Astrocyte (in vitro differentiated cells and primary cell): Measurements from ENCODE around the gene EFCAB6. TPM values are rescaled to one million over a fixed set of nuclear protein-coding genes. Genes with fewer than 3 reads are reported as not detected.

Source experiments
- DNase-seq: peaks from one replicate; pipeline ENCODE4 v3.0.0-alpha.2; 2010; ENCODE audit warnings: low read depth
- FAIRE-seq: peaks from 2 replicates; lab custom pipeline; 2011; peaks lifted over from hg19 to GRCh38; lab: Jason Lieb, UNC
- H2AFZ ChIP-seq: 2 replicates; pipeline ENCODE4 v1.6.0; 2012; ENCODE audit warnings: low read depth, low read length, inconsistent platforms
- H3K27ac ChIP-seq: 2 replicates; pipeline ENCODE4 v1.5.1; 2011; ENCODE audit warnings: low read depth, low read length, inconsistent platforms
- H3K27me3 ChIP-seq: 2 replicates; pipeline ENCODE4 v1.6.0; 2011; ENCODE audit warnings: low read length, inconsistent platforms; ENCODE audit not compliant: insufficient read depth
- H3K36me3 ChIP-seq: 2 replicates; pipeline ENCODE4 v1.5.1; 2011; ENCODE audit warnings: low read length, inconsistent platforms; ENCODE audit not compliant: insufficient read depth
- H3K4me1 ChIP-seq: 2 replicates; pipeline ENCODE4 v1.5.1; 2011; ENCODE audit warnings: low read length, inconsistent platforms; ENCODE audit not compliant: insufficient read depth
- H3K4me2 ChIP-seq: 2 replicates; pipeline ENCODE4 v1.6.0; 2012; ENCODE audit warnings: low read length, inconsistent platforms
- H3K4me3 ChIP-seq: 2 replicates; pipeline ENCODE4 v1.5.1; 2011; ENCODE audit warnings: low read depth, mild to moderate bottlenecking, low read length, inconsistent platforms; ENCODE audit not compliant: insufficient read depth
- H3K79me2 ChIP-seq: 2 replicates; pipeline ENCODE4 v1.6.0; 2012; ENCODE audit warnings: mild to moderate bottlenecking, low read length, inconsistent platforms; ENCODE audit not compliant: insufficient read depth
- H3K9ac ChIP-seq: 2 replicates; pipeline ENCODE4 v1.6.0; 2012; ENCODE audit warnings: mild to moderate bottlenecking, low read length, inconsistent platforms
- H3K9me3 ChIP-seq: 2 replicates; pipeline ENCODE4 v1.5.1; 2012; ENCODE audit warnings: low read depth, mild to moderate bottlenecking, low read length, inconsistent platforms; ENCODE audit not compliant: insufficient read depth
- H4K20me1 ChIP-seq: 2 replicates; pipeline ENCODE4 v1.6.0; 2012; ENCODE audit warnings: low read length, inconsistent platforms; ENCODE audit not compliant: insufficient read depth
- H3K27ac Mint-ChIP-seq: one replicate; pipeline ENCODE4 v1.8.0; 2021; ENCODE audit warnings: mild to moderate bottlenecking, mixed read lengths; ENCODE audit not compliant: unreplicated experiment
- H3K27me3 Mint-ChIP-seq: one replicate; pipeline ENCODE4 v1.8.0; 2021; ENCODE audit warnings: low read depth, mixed read lengths; ENCODE audit not compliant: unreplicated experiment
- H3K36me3 Mint-ChIP-seq: one replicate; pipeline ENCODE4 v1.8.0; 2021; ENCODE audit warnings: low read depth, mixed read lengths; ENCODE audit not compliant: unreplicated experiment
- H3K4me1 Mint-ChIP-seq: one replicate; pipeline ENCODE4 v1.8.0; 2021; ENCODE audit warnings: low read depth, mixed read lengths; ENCODE audit not compliant: unreplicated experiment
- H3K4me3 Mint-ChIP-seq: one replicate; pipeline ENCODE4 v1.8.0; 2021; ENCODE audit warnings: mild to moderate bottlenecking, moderate library complexity, mixed read lengths; ENCODE audit not compliant: unreplicated experiment
- H3K9me3 Mint-ChIP-seq: one replicate; pipeline ENCODE4 v1.8.0; 2021; ENCODE audit warnings: mild to moderate bottlenecking, mixed read lengths; ENCODE audit not compliant: unreplicated experiment
- CTCF ChIP-seq: IDR thresholded peaks from 2 replicates; pipeline ENCODE4 v1.5.1; 2011; ENCODE audit warnings: low read depth, mild to moderate bottlenecking, inconsistent platforms, low read length, moderate library complexity; ENCODE audit not compliant: insufficient read depth
- EZH2 ChIP-seq: IDR thresholded peaks from 2 replicates; pipeline ENCODE4 v1.6.1; 2012; ENCODE audit warnings: mild to moderate bottlenecking, low read length, inconsistent platforms; ENCODE audit not compliant: insufficient read depth
- total RNA-seq: library from RNA; stranded (reverse); gene quantifications from 2 replicates; pipeline ENCODE4 v1.2.1, GENCODE V29; 2021

The EFCAB6 gene
- total RNA-seq, 1 donor from 2014 or later, result 1.2 TPM

- H3K36me3 ChIP-seq, result no peaks in the 10 kb centered on the region
- no peak overlapping the region for H3K27ac ChIP-seq
- FAIRE-seq (no peak), DNase-seq (no peak)
- H3K9me3 ChIP-seq, result no peaks in the 10 kb centered on the region
- H3K9ac ChIP-seq, result no peak overlapping the region
- H4K20me1 ChIP-seq, result no peaks in the 10 kb centered on the region
- H3K79me2 ChIP-seq, result no peaks in the 10 kb centered on the region
- no peak for TF ChIP-seq CTCF
- no peak for TF ChIP-seq EZH2
- Mint-ChIP-seq H3K27me3 (peaks cover 20% of the 10 kb centered on the region), H3K27ac (no peak overlapping the region), H3K9me3 (no peaks in the 10 kb centered on the region), H3K4me1 (no peaks in the 10 kb centered on the region), H3K36me3 (no peaks in the 10 kb centered on the region), H3K4me3 (no peak overlapping the region)
- H3K27me3 ChIP-seq, result peaks cover 4% of the 10 kb centered on the region
- H3K4me1 ChIP-seq, result no peaks in the 10 kb centered on the region
- H3K4me2 ChIP-seq, result no peak overlapping the region
- H2AFZ ChIP-seq, result no peak overlapping the region
- no peak overlapping the region for H3K4me3 ChIP-seq
Measured at GRCh38 chr22:43755452-43755851, 56.7 kb downstream of the EFCAB6 start.

- TF ChIP-seq CTCF (no peak), EZH2 (no peak)
- Mint-ChIP-seq H3K27me3 (peaks cover 20% of the 10 kb centered on the region), H3K4me3 (no peak overlapping the region), H3K4me1 (no peaks in the 10 kb centered on the region), H3K9me3 (no peaks in the 10 kb centered on the region), H3K36me3 (no peaks in the 10 kb centered on the region), H3K27ac (no peak overlapping the region)
- Histone ChIP-seq H3K4me1 (no peaks in the 10 kb centered on the region), H3K27ac (no peak overlapping the region), H3K27me3 (peaks cover 4% of the 10 kb centered on the region), H3K4me3 (no peak overlapping the region), H4K20me1 (no peaks in the 10 kb centered on the region), H3K36me3 (no peaks in the 10 kb centered on the region), H3K4me2 (no peak overlapping the region), H3K9me3 (no peaks in the 10 kb centered on the region), H3K79me2 (no peaks in the 10 kb centered on the region), H2AFZ (no peak overlapping the region), H3K9ac (no peak overlapping the region)
- DNase-seq, result no peak
- no peak for FAIRE-seq
Measured at GRCh38 chr22:43755011-43755410, 57.1 kb downstream of the EFCAB6 start.

GRCh38 chr22:43754176-43754575, 57.9 kb downstream of the EFCAB6 start:
- H3K4me1 ChIP-seq, result no peaks in the 10 kb centered on the region
- no peak overlapping the region for H3K4me3 ChIP-seq
- no peak overlapping the region for H3K9ac ChIP-seq
- no peak overlapping the region for H3K4me2 ChIP-seq
- Mint-ChIP-seq H3K4me1 (no peaks in the 10 kb centered on the region), H3K4me3 (no peak overlapping the region), H3K27ac (no peak overlapping the region), H3K9me3 (no peaks in the 10 kb centered on the region), H3K27me3 (peaks cover 21% of the 10 kb centered on the region), H3K36me3 (no peaks in the 10 kb centered on the region)
- DNase-seq, result no peak
- H3K9me3 ChIP-seq, result no peaks in the 10 kb centered on the region
- H3K36me3 ChIP-seq, result no peaks in the 10 kb centered on the region
- peaks cover 4% of the 10 kb centered on the region for H3K27me3 ChIP-seq
- no peaks in the 10 kb centered on the region for H3K79me2 ChIP-seq
- FAIRE-seq, result no peak
- H3K27ac ChIP-seq, result no peak overlapping the region
- TF ChIP-seq CTCF (no peak), EZH2 (no peak)
- H2AFZ ChIP-seq, result no peak overlapping the region
- no peaks in the 10 kb centered on the region for H4K20me1 ChIP-seq
